A673 (cell line): Measurements from ENCODE around the gene GRM3. TPM values are rescaled to one million over a fixed set of nuclear protein-coding genes. Genes with fewer than 3 reads are reported as not detected.

Source experiments
- BruUV-seq: library from RNA; stranded (reverse); fragments of 400-500 nt; replicated peaks from 2 replicates; lab custom pipeline; 2021; lab: Mats Ljungman, UMichigan
- CTCF ChIA-PET: fragments of 300-600 bp; sonication (Branson Sonifier 250); formaldehyde crosslinking; loops from one replicate; lab custom pipeline; 2022; ENCODE audit warnings: antibody characterized with exemption; lab: Charles Lee
- POLR2A ChIA-PET: fragments of 300-600 bp; sonication (Branson Sonifier 250); formaldehyde crosslinking; loops from one replicate; lab custom pipeline; 2022; ENCODE audit warnings: antibody characterized with exemption; ENCODE audit not compliant: low non-redundant PET; lab: Charles Lee
- DNase-seq: peaks from one replicate; pipeline ENCODE4 v3.0.0-alpha.2; 2015; ENCODE audit warnings: low spot score
- H3K27ac ChIP-seq: fragments of 200-600 bp; sonication (generic); 2 replicates; pipeline ENCODE4 v1.5.1; 2016; ENCODE audit warnings: mixed run types, low read depth, mild to moderate bottlenecking, mixed read lengths, antibody characterized with exemption, low read length; ENCODE audit not compliant: poor library complexity, severe bottlenecking
- H3K27me3 ChIP-seq: fragments of 200-600 bp; sonication (generic); replicated peaks from 2 replicates; pipeline ENCODE4 v1.6.1; 2017; ENCODE audit warnings: mixed run types, low read depth, mild to moderate bottlenecking, mixed read lengths, antibody characterized with exemption, low read length; ENCODE audit not compliant: insufficient read depth, poor library complexity
- H3K36me3 ChIP-seq: fragments of 200-600 bp; sonication (generic); 2 replicates; pipeline ENCODE4 v1.6.1; 2016; ENCODE audit warnings: mixed run types, mild to moderate bottlenecking, mixed read lengths, antibody characterized with exemption, low read length; ENCODE audit not compliant: insufficient read depth, poor library complexity, severe bottlenecking
- H3K4me1 ChIP-seq: fragments of 200-600 bp; sonication (generic); 2 replicates; pipeline ENCODE4 v1.6.1; 2017; ENCODE audit warnings: mixed run types, mild to moderate bottlenecking, mixed read lengths, antibody characterized with exemption, low read length; ENCODE audit not compliant: insufficient read depth, poor library complexity, severe bottlenecking
- H3K4me3 ChIP-seq: fragments of 200-600 bp; sonication (generic); 2 replicates; pipeline ENCODE4 v1.5.1; 2016; ENCODE audit warnings: low read depth, mixed run types, mild to moderate bottlenecking, mixed read lengths, low read length; ENCODE audit not compliant: poor library complexity, severe bottlenecking
- H3K9me3 ChIP-seq: fragments of 200-600 bp; sonication (generic); 2 replicates; pipeline ENCODE4 v1.6.1; 2016; ENCODE audit warnings: mixed run types, low read depth, mild to moderate bottlenecking, mixed read lengths, antibody characterized with exemption, low read length; ENCODE audit not compliant: poor library complexity, severe bottlenecking
- EZH2 ChIP-seq: fragments of 200-600 bp; sonication (generic); IDR thresholded peaks from 2 replicates; pipeline ENCODE4 v1.6.1; 2017; ENCODE audit warnings: borderline replicate concordance, low read depth, mild to moderate bottlenecking, mixed read lengths, antibody characterized with exemption, low read length; ENCODE audit not compliant: poor library complexity, severe bottlenecking
- intact Hi-C: fragments of 100-400 bp; cut with micrococcal nuclease; formaldehyde crosslinking; loops from one replicate; pipeline ENCODE4 v1.10.0; 2022; ENCODE audit not compliant: unreplicated experiment
- total RNA-seq: library from RNA; stranded (reverse); gene quantifications from 2 replicates; pipeline ENCODE4 v1.2.3, GENCODE V29; 2021
- TF ChIP-seq, protein P1 (sequence below): fragments of 300-800, 200-600 bp; sonication (generic); conservative IDR thresholded peaks from 2 replicates; pipeline ENCODE4 v1.5.1; 2017; ENCODE audit warnings: low read depth, mild to moderate bottlenecking, antibody characterized with exemption, low read length, moderate library complexity, mixed read lengths

GRM3 gene
- total RNA-seq, 1 experiment from 2014 or later: not detected

DNA sequence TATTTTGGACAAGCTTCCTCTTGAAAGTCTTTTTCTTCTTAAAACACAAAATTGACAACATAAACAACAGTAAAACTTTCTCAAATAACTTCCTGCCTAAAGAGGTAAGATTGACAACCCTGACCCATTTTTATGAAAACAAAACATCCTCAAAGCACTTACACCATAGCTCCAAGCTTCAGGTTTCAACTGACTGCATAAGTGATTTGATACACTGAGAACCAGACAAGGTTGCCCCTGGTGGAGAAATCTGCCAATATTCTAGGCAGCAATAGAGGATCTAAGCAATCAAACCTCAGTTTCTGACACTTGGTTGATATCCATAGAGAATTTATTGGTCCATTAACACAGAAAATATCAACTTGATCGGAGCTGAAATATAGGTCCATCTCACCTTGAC is 267.9 kb downstream of the GRM3 start:
- TF ChIP-seq EZH2: no peak
- TF ChIP-seq, protein P1, sequence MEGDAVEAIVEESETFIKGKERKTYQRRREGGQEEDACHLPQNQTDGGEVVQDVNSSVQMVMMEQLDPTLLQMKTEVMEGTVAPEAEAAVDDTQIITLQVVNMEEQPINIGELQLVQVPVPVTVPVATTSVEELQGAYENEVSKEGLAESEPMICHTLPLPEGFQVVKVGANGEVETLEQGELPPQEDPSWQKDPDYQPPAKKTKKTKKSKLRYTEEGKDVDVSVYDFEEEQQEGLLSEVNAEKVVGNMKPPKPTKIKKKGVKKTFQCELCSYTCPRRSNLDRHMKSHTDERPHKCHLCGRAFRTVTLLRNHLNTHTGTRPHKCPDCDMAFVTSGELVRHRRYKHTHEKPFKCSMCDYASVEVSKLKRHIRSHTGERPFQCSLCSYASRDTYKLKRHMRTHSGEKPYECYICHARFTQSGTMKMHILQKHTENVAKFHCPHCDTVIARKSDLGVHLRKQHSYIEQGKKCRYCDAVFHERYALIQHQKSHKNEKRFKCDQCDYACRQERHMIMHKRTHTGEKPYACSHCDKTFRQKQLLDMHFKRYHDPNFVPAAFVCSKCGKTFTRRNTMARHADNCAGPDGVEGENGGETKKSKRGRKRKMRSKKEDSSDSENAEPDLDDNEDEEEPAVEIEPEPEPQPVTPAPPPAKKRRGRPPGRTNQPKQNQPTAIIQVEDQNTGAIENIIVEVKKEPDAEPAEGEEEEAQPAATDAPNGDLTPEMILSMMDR: peak; percentile 35
- peaks cover 7% of the 10 kb centered on the region for H3K27me3 ChIP-seq
- peak; percentile 10 for DNase-seq
- intact Hi-C loops: loop anchor here (5.0 kb wide), 1 partner anchor 326 kb away; no protein-coding TSS in a partner anchor
- CTCF ChIA-PET: no interaction called here
- POLR2A ChIA-PET: no interaction called here
- H3K9me3 ChIP-seq: no peaks in the 10 kb centered on the region
- no peaks in the 10 kb centered on the region for H3K36me3 ChIP-seq
- H3K4me1 ChIP-seq: no peaks in the 10 kb centered on the region
- no TSS peak for BruUV-seq
- no peak overlapping the region for H3K27ac ChIP-seq
- no peak overlapping the region for H3K4me3 ChIP-seq

DNA sequence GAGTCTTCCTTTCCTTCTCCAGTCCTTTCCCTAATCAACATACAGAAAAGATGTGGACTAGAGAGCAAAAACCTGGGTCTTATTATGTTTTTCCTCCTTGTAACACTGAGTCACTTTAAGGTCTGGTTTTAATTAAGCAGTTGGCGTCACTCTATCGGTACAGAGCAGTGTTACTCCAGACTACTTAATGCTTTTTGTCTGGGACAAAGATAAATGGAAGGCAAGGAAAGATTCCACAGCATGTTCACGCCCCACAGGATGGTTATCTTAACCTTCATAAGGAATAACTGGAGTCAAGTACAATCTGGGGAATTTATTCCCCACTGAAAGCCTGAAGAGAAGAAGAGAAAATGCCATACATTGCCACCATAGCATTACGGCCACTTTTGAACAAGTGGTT is 270.0 kb downstream of the GRM3 start:
- Histone ChIP-seq H3K4me1 (no peaks in the 10 kb centered on the region), H3K9me3 (no peaks in the 10 kb centered on the region), H3K27ac (no peak overlapping the region), H3K36me3 (no peaks in the 10 kb centered on the region), H3K27me3 (peaks cover 11% of the 10 kb centered on the region), H3K4me3 (no peak overlapping the region)
- peak; percentile 49 for DNase-seq
- BruUV-seq: no TSS peak
- CTCF ChIA-PET: no interaction called here
- POLR2A ChIA-PET: no interaction called here
- TF ChIP-seq EZH2: no peak
- TF ChIP-seq, protein P1: no peak
- intact Hi-C loops: loop anchor here (5.0 kb wide), 1 partner anchor 324 kb away; no protein-coding TSS in a partner anchor
